PFSK-1 (cell line): ENCODE measurements around the gene ZNF536.

Experiments
- POLR2AphosphoS5 ChIP-seq: IDR thresholded peaks from 2 replicates; pipeline ENCODE4 v1.6.1; 2012; ENCODE audit warnings: low read depth, mild to moderate bottlenecking, control low read depth, low read length, moderate library complexity
- TF ChIP-seq, protein P1 (sequence below), 2 experiments: IDR thresholded peaks; 2 replicates each; pipeline versions ENCODE4 v1.6.1 to v1.8.0; 2011 to 2012; ENCODE audit warnings: low read depth in 2 of 2, low read length in 2 of 2, control low read depth in 1 of 2, inconsistent platforms in 1 of 2, mild to moderate bottlenecking in 1 of 2, moderate library complexity in 1 of 2; ENCODE audit not compliant: insufficient read depth in 1 of 2

DNA sequence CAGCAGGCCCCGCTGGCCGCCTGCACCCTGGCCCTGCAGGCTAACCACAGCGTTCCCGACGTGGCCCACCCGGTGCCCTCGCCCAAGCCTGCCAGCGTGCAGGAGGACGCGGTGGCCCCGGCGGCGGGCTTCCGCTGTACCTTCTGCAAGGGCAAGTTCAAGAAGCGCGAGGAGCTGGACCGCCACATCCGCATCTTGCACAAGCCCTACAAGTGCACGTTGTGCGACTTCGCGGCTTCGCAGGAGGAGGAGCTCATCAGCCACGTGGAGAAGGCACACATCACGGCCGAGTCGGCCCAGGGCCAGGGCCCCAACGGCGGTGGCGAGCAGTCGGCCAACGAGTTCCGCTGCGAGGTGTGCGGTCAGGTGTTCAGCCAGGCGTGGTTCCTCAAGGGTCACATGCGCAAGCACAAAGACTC lies 72.1 kb downstream of the ZNF536 start:
- TF ChIP-seq, protein P1, sequence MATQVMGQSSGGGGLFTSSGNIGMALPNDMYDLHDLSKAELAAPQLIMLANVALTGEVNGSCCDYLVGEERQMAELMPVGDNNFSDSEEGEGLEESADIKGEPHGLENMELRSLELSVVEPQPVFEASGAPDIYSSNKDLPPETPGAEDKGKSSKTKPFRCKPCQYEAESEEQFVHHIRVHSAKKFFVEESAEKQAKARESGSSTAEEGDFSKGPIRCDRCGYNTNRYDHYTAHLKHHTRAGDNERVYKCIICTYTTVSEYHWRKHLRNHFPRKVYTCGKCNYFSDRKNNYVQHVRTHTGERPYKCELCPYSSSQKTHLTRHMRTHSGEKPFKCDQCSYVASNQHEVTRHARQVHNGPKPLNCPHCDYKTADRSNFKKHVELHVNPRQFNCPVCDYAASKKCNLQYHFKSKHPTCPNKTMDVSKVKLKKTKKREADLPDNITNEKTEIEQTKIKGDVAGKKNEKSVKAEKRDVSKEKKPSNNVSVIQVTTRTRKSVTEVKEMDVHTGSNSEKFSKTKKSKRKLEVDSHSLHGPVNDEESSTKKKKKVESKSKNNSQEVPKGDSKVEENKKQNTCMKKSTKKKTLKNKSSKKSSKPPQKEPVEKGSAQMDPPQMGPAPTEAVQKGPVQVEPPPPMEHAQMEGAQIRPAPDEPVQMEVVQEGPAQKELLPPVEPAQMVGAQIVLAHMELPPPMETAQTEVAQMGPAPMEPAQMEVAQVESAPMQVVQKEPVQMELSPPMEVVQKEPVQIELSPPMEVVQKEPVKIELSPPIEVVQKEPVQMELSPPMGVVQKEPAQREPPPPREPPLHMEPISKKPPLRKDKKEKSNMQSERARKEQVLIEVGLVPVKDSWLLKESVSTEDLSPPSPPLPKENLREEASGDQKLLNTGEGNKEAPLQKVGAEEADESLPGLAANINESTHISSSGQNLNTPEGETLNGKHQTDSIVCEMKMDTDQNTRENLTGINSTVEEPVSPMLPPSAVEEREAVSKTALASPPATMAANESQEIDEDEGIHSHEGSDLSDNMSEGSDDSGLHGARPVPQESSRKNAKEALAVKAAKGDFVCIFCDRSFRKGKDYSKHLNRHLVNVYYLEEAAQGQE (IDR thresholded peaks at IDR 0.05; ENCODE audit: insufficient read depth in 1 of 2, low read depth in 2 of 2, low read length in 2 of 2), result no peak
- no peak for TF ChIP-seq POLR2AphosphoS5
